ENCODE results near the gene RNF41. TPM values are rescaled to one million over a fixed set of nuclear protein-coding genes. Genes with fewer than 3 reads are reported as not detected.

RNF41 gene
- total and polyA plus RNA-seq, 2 donors (not counting 3 experiments of a cell fraction or from before 2014, with no cell fraction given) = 88.3 to 203 TPM

DNA sequence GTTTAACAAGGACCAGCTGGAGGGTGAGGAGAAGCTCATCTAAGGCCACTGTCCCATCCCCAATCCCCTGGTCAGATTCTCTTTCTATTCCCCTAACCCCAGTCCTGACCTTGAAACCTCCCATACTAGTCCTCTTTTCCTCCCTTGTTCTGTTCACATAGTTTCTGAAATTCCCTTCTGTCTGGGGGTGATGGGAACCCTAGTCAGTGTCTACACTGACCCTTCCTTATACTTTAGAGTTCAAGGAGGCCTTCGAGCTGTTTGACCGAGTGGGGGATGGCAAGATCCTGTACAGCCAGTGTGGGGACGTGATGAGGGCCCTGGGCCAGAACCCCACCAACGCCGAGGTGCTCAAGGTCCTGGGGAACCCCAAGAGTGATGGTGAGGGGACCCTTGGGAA lies 66.9 kb downstream of the RNF41 start:
- Histone ChIP-seq H3K4me2 (ENCODE audit: insufficient read depth, low read length) (no peak overlapping the region), H3K36me3 (ENCODE audit: control insufficient read depth in 2 of 2, extremely low read depth in 1 of 2, insufficient read depth in 2 of 2, low read length in 2 of 2) (peaks cover 3 to 7% of the 10 kb centered on the region in 2 experiments), H3K9ac (replicated peaks; ENCODE audit: extremely low read depth, insufficient read depth, low read length) (no peak overlapping the region), H3K4me1 (ENCODE audit: control insufficient read depth, extremely low read depth, insufficient read depth, low read length) (peaks cover 22% of the 10 kb centered on the region), H2AFZ (ENCODE audit: low read depth, low read length) (no peak overlapping the region), H3K27ac (ENCODE audit: insufficient read depth, low read depth, low read length) (no peak overlapping the region), H4K20me1 (replicated peaks; ENCODE audit: control insufficient read depth, extremely low read depth, insufficient read depth, low read length) (no peaks in the 10 kb centered on the region), H3K79me2 (ENCODE audit: control insufficient read depth, insufficient read depth, low read length) (peaks cover 21% of the 10 kb centered on the region), H3K9me1 (replicated peaks; ENCODE audit: control insufficient read depth, extremely low read depth, insufficient read depth, low read length) (no peaks in the 10 kb centered on the region), H3K9me3 (replicated peaks; ENCODE audit: control insufficient read depth, insufficient read depth, low read length) (no peaks in the 10 kb centered on the region), H3K4me3 (replicated peaks in 1 of 3; ENCODE audit: insufficient read depth in 1 of 3, low read depth in 1 of 3, low read length in 3 of 3) (no peak overlapping the region), H3K27me3 (ENCODE audit: control insufficient read depth in 2 of 2, insufficient read depth in 2 of 2, low read length in 2 of 2) (no peaks in the 10 kb centered on the region)
- intact Hi-C loops (cut with micrococcal nuclease) (no loop called here), dilution Hi-C loops (cut with MboI; ENCODE audit: extremely low pct_ligation_motif_present, low sequenced_read_pairs) (no loop called here)
- BruUV-seq (replicated peaks) = no TSS peak
- FAIRE-seq = no peak
- CTCF ChIA-PET = interaction anchor here (0.7 to 1.9 kb wide), 3 partner anchors 27 to 30 kb away, joined by 3 to 6 read pairs (median 4); partner anchors contain the start of gene ESYT1
- POLR2A ChIA-PET = no interaction called here
- TF ChIP-seq FOS (IDR thresholded peaks at IDR 0.05; ENCODE audit: borderline replicate concordance, insufficient read depth, low read length) (no peak), MAX (IDR thresholded peaks at IDR 0.05; ENCODE audit: insufficient read depth, insufficient read length) (no peak), EZH2 (IDR thresholded peaks at IDR 0.05; ENCODE audit: borderline replicate concordance, low read depth, low read length, severe bottlenecking) (no peak), JUN (IDR thresholded peaks at IDR 0.05; ENCODE audit: borderline replicate concordance, insufficient read depth, insufficient read length, low read depth) (no peak), GATA2 (IDR thresholded peaks at IDR 0.05; ENCODE audit: insufficient read depth, insufficient read length, low read depth, low read length) (no peak), POLR2A (IDR thresholded peaks at IDR 0.05; ENCODE audit: low read depth, low read length) (no peak), POLR2AphosphoS5 (IDR thresholded peaks at IDR 0.05; ENCODE audit: insufficient read depth, low read depth, low read length) (no peak), MYC (IDR thresholded peaks at IDR 0.05; ENCODE audit: low read depth, low read length) (no peak)
- TF ChIP-seq, protein P1, sequence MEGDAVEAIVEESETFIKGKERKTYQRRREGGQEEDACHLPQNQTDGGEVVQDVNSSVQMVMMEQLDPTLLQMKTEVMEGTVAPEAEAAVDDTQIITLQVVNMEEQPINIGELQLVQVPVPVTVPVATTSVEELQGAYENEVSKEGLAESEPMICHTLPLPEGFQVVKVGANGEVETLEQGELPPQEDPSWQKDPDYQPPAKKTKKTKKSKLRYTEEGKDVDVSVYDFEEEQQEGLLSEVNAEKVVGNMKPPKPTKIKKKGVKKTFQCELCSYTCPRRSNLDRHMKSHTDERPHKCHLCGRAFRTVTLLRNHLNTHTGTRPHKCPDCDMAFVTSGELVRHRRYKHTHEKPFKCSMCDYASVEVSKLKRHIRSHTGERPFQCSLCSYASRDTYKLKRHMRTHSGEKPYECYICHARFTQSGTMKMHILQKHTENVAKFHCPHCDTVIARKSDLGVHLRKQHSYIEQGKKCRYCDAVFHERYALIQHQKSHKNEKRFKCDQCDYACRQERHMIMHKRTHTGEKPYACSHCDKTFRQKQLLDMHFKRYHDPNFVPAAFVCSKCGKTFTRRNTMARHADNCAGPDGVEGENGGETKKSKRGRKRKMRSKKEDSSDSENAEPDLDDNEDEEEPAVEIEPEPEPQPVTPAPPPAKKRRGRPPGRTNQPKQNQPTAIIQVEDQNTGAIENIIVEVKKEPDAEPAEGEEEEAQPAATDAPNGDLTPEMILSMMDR (IDR thresholded peaks at IDR 0.05; ENCODE audit: extremely low read depth in 1 of 2, insufficient read depth in 1 of 2, low read depth in 1 of 2, low read length in 2 of 2) = no peak
- DNase-seq (ENCODE audit: low read depth, low spot score) = no peak

All from endothelial cell of umbilical vein (primary cell).